Neutrophil (primary cell): ENCODE measurements around the gene CABLES1.

ENCODE experiments used
- H3K27ac ChIP-seq: fragments of 200-600 bp; sonication (generic); 2 replicates; pipeline ENCODE4 v1.5.1; 2016; ENCODE audit warnings: mild to moderate bottlenecking, moderate library complexity
- H3K27me3 ChIP-seq: fragments of 200-600 bp; sonication (generic); 2 replicates; pipeline ENCODE4 v1.6.0; 2016; ENCODE audit warnings: mild to moderate bottlenecking
- H3K36me3 ChIP-seq: fragments of 200-600 bp; sonication (generic); 2 replicates; pipeline ENCODE4 v1.5.1; 2017
- H3K4me1 ChIP-seq, 2 experiments: fragments of 200-600 bp in 1 of 2; sonication (generic) in 1 of 2; 1 replicate in 1 of 2; 2 replicates in 1 of 2; pipeline versions ENCODE4 v1.5.1 to v1.6.1; 2013 to 2016; ENCODE audit warnings: low read depth in 1 of 2, low read length in 1 of 2, mild to moderate bottlenecking in 1 of 2, moderate library complexity in 1 of 2; ENCODE audit not compliant: control insufficient read depth in 1 of 2, insufficient read depth in 1 of 2
- H3K4me3 ChIP-seq, 2 experiments: fragments of 200-600 bp in 1 of 2; sonication (generic) in 1 of 2; 1 replicate in 1 of 2; 2 replicates in 1 of 2; pipeline ENCODE4 v1.5.1; 2013 to 2016; ENCODE audit warnings: low read depth in 1 of 2, low read length in 1 of 2, mild to moderate bottlenecking in 1 of 2, moderate library complexity in 1 of 2
- H3K9me3 ChIP-seq: fragments of 200-600 bp; sonication (generic); 2 replicates; pipeline ENCODE4 v1.5.1; 2016
- TF ChIP-seq, protein P1 (sequence below): fragments of 200-600 bp; sonication (generic); IDR thresholded peaks from 2 replicates; pipeline ENCODE4 v1.5.1; 2016; ENCODE audit warnings: antibody characterized with exemption

CABLES1 gene

DNA sequence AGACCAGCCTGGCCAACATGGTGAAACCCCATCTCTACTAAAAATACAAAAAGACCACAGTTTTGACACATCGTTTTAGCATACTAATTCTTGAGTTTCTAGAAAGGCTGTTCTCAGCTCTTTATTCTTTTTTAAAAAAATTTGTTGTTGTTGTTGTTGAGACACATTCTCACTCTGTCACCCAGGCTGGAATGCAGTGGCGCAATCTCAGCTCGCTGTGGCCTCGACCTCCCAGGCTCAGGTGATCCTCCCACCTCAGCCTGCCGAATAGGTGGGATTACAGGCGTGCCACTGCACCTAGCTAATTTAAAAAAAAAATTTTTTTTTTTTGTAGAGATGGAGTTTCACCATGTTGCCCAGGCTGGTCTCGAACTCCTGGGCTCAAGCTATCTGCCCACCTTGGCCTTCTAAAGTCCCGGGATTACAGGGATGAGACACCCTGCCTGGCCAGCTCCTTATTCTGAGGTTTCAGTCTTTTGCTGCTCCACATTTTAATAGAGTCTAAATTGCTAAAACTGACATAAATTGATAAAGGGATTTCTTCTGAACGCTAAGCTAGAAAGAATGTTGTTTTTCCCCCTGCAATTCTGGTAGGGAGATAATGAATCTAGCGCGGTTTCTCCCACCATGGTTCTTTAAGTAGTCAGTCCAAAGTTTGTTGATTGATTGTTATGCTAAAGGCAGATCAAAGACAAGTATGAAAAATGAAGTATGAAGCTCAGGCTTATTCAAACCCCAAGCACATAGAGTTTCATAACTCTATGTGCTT is 32.6 kb upstream of the CABLES1 start:
- Histone ChIP-seq H3K27me3 (peaks cover 8% of the 10 kb centered on the region), H3K9me3 (no peaks in the 10 kb centered on the region), H3K4me1 (no peaks in the 10 kb centered on the region), H3K4me3 (no peak overlapping the region), H3K27ac (no peak overlapping the region), H3K36me3 (no peaks in the 10 kb centered on the region)
- TF ChIP-seq, protein P1, sequence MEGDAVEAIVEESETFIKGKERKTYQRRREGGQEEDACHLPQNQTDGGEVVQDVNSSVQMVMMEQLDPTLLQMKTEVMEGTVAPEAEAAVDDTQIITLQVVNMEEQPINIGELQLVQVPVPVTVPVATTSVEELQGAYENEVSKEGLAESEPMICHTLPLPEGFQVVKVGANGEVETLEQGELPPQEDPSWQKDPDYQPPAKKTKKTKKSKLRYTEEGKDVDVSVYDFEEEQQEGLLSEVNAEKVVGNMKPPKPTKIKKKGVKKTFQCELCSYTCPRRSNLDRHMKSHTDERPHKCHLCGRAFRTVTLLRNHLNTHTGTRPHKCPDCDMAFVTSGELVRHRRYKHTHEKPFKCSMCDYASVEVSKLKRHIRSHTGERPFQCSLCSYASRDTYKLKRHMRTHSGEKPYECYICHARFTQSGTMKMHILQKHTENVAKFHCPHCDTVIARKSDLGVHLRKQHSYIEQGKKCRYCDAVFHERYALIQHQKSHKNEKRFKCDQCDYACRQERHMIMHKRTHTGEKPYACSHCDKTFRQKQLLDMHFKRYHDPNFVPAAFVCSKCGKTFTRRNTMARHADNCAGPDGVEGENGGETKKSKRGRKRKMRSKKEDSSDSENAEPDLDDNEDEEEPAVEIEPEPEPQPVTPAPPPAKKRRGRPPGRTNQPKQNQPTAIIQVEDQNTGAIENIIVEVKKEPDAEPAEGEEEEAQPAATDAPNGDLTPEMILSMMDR: no peak

DNA sequence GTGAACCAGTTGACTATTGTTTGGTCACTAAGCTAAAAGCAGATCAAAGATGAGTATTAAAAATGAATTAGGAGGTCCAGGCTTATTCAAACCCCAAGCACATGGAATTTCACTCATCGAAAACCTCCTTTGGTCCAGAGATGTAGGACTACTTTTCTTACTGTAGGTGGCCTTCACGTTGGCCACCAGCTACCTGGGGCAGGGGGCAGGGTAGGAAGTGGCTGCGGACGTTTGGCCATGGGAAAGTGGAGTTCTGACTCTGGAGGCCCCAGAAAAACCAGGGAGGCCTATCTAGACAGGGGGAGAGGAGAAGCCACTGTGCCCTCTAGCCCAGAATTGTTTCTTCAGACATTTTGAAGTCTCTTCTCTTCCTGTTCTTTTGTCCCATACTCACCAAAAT is 31.8 kb upstream of the CABLES1 start:
- no peaks in the 10 kb centered on the region for H3K4me1 ChIP-seq
- TF ChIP-seq, protein P1: no peak

DNA sequence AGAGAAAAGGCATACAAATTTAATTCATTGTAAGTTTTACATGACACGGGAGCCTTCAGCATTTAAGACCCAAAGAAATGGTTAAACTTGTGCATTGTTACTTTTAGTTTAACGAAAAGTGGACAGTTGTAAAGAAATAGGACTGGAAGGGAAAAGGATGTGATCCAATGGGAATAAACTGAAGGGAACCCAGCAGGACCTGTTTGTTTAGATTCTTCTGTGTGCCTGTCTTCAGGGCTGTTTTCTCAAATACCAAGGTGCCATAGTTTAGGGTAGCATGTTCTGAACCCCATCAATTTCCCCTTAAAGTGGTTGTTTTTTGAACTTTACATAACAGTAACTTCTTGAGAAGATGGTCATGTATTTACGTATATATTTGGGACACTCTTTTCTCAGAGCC is 30.3 kb upstream of the CABLES1 start:
- no peak overlapping the region for H3K4me3 ChIP-seq
- H3K27me3 ChIP-seq: peaks cover 8% of the 10 kb centered on the region
- H3K9me3 ChIP-seq: no peaks in the 10 kb centered on the region
- TF ChIP-seq, protein P1: no peak
- H3K4me1 ChIP-seq: no peaks in the 10 kb centered on the region
- H3K27ac ChIP-seq: no peak overlapping the region
- no peaks in the 10 kb centered on the region for H3K36me3 ChIP-seq

More for the DNA sequence above, 31.8 kb upstream of the CABLES1 start:
- Histone ChIP-seq H3K27me3 (peaks cover 8% of the 10 kb centered on the region), H3K9me3 (no peaks in the 10 kb centered on the region), H3K4me3 (no peak overlapping the region), H3K36me3 (no peaks in the 10 kb centered on the region), H3K27ac (no peak overlapping the region)

DNA sequence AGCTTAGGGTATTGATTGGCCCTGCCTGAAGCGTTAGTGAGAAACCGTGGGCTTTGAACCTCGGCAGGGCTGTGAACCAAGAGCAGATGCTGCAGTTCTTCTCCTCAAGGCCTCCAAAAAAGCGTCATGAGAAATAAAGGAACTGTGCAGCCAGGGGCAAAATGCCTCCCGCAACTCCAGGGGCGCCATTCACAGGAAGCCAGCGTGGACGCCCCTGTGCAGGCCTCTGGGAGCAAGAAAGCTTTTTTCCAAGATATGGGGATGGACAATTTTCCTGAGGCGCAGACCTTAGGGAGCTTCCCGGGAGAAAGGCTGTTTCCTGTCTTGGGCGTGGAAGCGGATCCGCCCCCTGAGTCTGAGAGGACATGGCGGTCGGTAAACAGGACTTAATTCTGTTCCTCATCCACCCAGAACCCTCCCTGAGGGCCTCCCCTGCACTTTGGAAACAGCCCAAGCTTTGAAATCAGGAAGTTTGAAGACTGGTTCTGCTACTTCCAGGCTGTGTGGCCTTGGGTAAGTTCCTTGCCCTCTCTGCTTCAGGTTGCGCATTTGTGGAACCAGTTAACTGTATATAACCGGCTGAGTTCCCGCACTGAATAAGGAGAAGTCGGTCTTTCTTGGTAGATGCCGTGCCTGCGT is 29.6 kb upstream of the CABLES1 start:
- TF ChIP-seq, protein P1: no peak
- no peak overlapping the region for H3K4me3 ChIP-seq
- H3K4me1 ChIP-seq: no peaks in the 10 kb centered on the region
- H3K36me3 ChIP-seq: no peaks in the 10 kb centered on the region
- no peaks in the 10 kb centered on the region for H3K9me3 ChIP-seq
- H3K27me3 ChIP-seq: peaks cover 8% of the 10 kb centered on the region
- no peak overlapping the region for H3K27ac ChIP-seq

DNA sequence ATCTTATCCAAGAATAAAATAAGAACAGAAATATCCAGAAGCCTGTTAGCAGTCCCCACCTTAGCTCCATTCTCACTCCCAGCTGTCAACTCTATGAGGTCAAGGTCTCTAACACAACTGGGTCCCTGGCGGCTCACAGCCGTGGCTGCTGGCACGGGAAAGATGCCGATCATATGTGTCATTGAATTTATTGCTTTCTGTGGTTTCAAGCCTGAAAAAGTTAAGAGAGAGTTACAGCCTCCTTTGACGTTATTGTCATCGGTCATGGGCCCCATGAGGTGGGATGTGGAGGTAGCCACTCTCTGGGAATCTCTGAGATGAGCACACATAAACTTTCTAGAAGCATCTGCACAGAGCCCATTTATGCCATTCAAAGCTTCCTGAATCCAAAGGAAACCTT is 28.7 kb upstream of the CABLES1 start:
- Histone ChIP-seq H3K4me1 (no peaks in the 10 kb centered on the region), H3K4me3 (no peak overlapping the region), H3K27ac (no peak overlapping the region)

More for the DNA sequence above, 28.7 kb upstream of the CABLES1 start:
- TF ChIP-seq, protein P1: no peak
- Histone ChIP-seq H3K27me3 (peaks cover 8% of the 10 kb centered on the region), H3K9me3 (no peaks in the 10 kb centered on the region), H3K36me3 (no peaks in the 10 kb centered on the region)
